A549 (cell line): ENCODE results near the gene SLC9A1. TPM values are rescaled to one million over a fixed set of nuclear protein-coding genes. Genes with fewer than 3 reads are reported as not detected.

ENCODE experiments used
- ATAC-seq, 2 experiments: fragments of 200-7000 bp in 1 of 2; fragments of >200 bp in 1 of 2; cut with Nextera tagmentation in 1 of 2; cut with Tn5 transposase in 1 of 2; 3 replicates each; pipeline versions ENCODE4 v1.8.0 to v1.9.1; 2018 to 2020; ENCODE audit warnings: mild to moderate bottlenecking in 1 of 2, moderate library complexity in 1 of 2
- CTCF ChIA-PET: fragments of 300-600 bp; sonication (Branson Sonifier 250); formaldehyde crosslinking; extraction: SDS; loops from one replicate; lab custom pipeline; 2021; ENCODE audit warnings: antibody characterized with exemption, inconsistent platforms; lab: Yijun Ruan, JAX
- POLR2A ChIA-PET: fragments of 350-600 bp; formaldehyde crosslinking; extraction: SDS; loops from one replicate; lab custom pipeline; 2021; ENCODE audit warnings: antibody characterized with exemption, inconsistent platforms; lab: Yijun Ruan, JAX
- DNase-seq, 2 experiments: peaks; one replicate each; pipeline versions ENCODE4 v3.0.0 to v3.0.0-alpha.2; 2011 to 2016; ENCODE audit warnings: low read depth in 1 of 2, low spot score in 1 of 2
- FAIRE-seq: peaks from 2 replicates; lab custom pipeline; 2011; peaks lifted over from hg19 to GRCh38; lab: Jason Lieb, UNC
- H3K27ac ChIP-seq, 2 experiments: fragments of >200 bp; sonication (Bioruptor Twin); formaldehyde crosslinking; 3 replicates each; pipeline ENCODE4 v1.5.1; 2016 to 2017
- H3K4me1 ChIP-seq: fragments of >200 bp; sonication (Bioruptor Twin); formaldehyde crosslinking; 3 replicates; pipeline ENCODE4 v1.6.1; 2016
- H3K4me2 ChIP-seq: fragments of >200 bp; sonication (Bioruptor Twin); formaldehyde crosslinking; 3 replicates; pipeline ENCODE4 v1.6.1; 2016
- H3K4me3 ChIP-seq: fragments of >200 bp; sonication (Bioruptor Twin); formaldehyde crosslinking; 3 replicates; pipeline ENCODE4 v1.5.1; 2016
- H3K9me3 ChIP-seq: fragments of >200 bp; sonication (Bioruptor Twin); formaldehyde crosslinking; 3 replicates; pipeline ENCODE4 v1.6.1; 2016
- ATOH8 ChIP-seq: fragments of 250-450 bp; sonication (Bioruptor Pico); IDR thresholded peaks from 2 replicates; pipeline ENCODE4 v1.5.0; 2020; ENCODE audit warnings: low read depth, mild to moderate bottlenecking, moderate library complexity
- BHLHE40 ChIP-seq: IDR thresholded peaks from 2 replicates; pipeline ENCODE4 v1.6.1; 2012; ENCODE audit warnings: low read depth, low read length, inconsistent platforms
- CBX2 ChIP-seq: fragments of 200-600 bp; sonication (generic); IDR thresholded peaks from 2 replicates; pipeline ENCODE4 v1.6.1; 2016; ENCODE audit warnings: low read depth, mild to moderate bottlenecking, borderline replicate concordance
- E2F6 ChIP-seq: IDR thresholded peaks from 2 replicates; pipeline ENCODE4 v1.6.1; 2012; ENCODE audit warnings: low read depth, borderline replicate concordance
- ELK1 ChIP-seq: fragments of 150-350 bp; IDR thresholded peaks from 2 replicates; pipeline ENCODE4 v1.6.1; 2014; ENCODE audit warnings: low read depth, mild to moderate bottlenecking, low read length
- EP300 ChIP-seq, 2 experiments: fragments of >200 bp; sonication (Bioruptor Twin); formaldehyde crosslinking; IDR thresholded peaks; 2 replicates in 1 of 2; 3 replicates in 1 of 2; pipeline ENCODE4 v1.6.1; 2016 to 2017
- GATA3 ChIP-seq: IDR thresholded peaks from 2 replicates; pipeline ENCODE4 v1.6.1; 2012; ENCODE audit warnings: borderline replicate concordance
- HOXA7 ChIP-seq: fragments of 250-450 bp; sonication (Bioruptor Pico); IDR thresholded peaks from 2 replicates; pipeline ENCODE4 v1.5.0; 2020; ENCODE audit warnings: mild to moderate bottlenecking, moderate library complexity
- JUN ChIP-seq, 2 experiments: fragments of >200 bp; sonication (Bioruptor Twin); formaldehyde crosslinking; IDR thresholded peaks; 2 replicates in 1 of 2; 3 replicates in 1 of 2; pipeline ENCODE4 v1.6.1; 2016 to 2017
- KDM5A ChIP-seq: fragments of 200-600 bp; sonication (generic); IDR thresholded peaks from 2 replicates; pipeline ENCODE4 v1.6.1; 2016; ENCODE audit warnings: antibody characterized with exemption, mild to moderate bottlenecking
- MAZ ChIP-seq: fragments of 150-350 bp; IDR thresholded peaks from 2 replicates; pipeline ENCODE4 v1.6.1; 2014; ENCODE audit warnings: antibody characterized with exemption, low read depth, low read length, borderline replicate concordance
- MYC ChIP-seq: IDR thresholded peaks from 2 replicates; pipeline ENCODE4 v1.6.1; 2012; ENCODE audit warnings: mild to moderate bottlenecking, inconsistent platforms, low read length, improper control_type of control experiment, borderline replicate concordance
- NFE2L2 ChIP-seq: fragments of 150-350 bp; conservative IDR thresholded peaks from 2 replicates; pipeline ENCODE4 v1.6.1; 2014; ENCODE audit warnings: low read length
- NPAS2 ChIP-seq: fragments of 250-450 bp; sonication (Bioruptor Pico); IDR thresholded peaks from 2 replicates; pipeline ENCODE4 v1.8.0; 2022; ENCODE audit warnings: mild to moderate bottlenecking, moderate library complexity, borderline replicate concordance
- NR3C1 ChIP-seq: fragments of >200 bp; sonication (Bioruptor Twin); formaldehyde crosslinking; IDR thresholded peaks from 3 replicates; pipeline ENCODE4 v1.6.1; 2017
- PBX3 ChIP-seq: IDR thresholded peaks from 2 replicates; pipeline ENCODE4 v1.6.1; 2012
- PHF8 ChIP-seq: fragments of 200-600 bp; sonication (generic); IDR thresholded peaks from 2 replicates; pipeline ENCODE4 v1.6.1; 2016; ENCODE audit warnings: low read depth, mild to moderate bottlenecking, antibody characterized with exemption, moderate library complexity, borderline replicate concordance
- POLR2A ChIP-seq: IDR thresholded peaks from 2 replicates; pipeline ENCODE4 v1.6.1; 2012; ENCODE audit warnings: mild to moderate bottlenecking, low read length
- RARB ChIP-seq: fragments of 250-450 bp; sonication (Bioruptor Pico); IDR thresholded peaks from 2 replicates; pipeline ENCODE4 v1.8.0; 2021; ENCODE audit warnings: mild to moderate bottlenecking, moderate library complexity
- RFX5 ChIP-seq: fragments of 450-650 bp; IDR thresholded peaks from 2 replicates; pipeline ENCODE4 v1.7.1; 2014; ENCODE audit warnings: antibody characterized with exemption, mild to moderate bottlenecking, moderate library complexity
- SMC3 ChIP-seq: fragments of >200 bp; sonication (Bioruptor Twin); formaldehyde crosslinking; IDR thresholded peaks from 3 replicates; pipeline ENCODE4 v1.6.1; 2018; ENCODE audit warnings: inconsistent platforms
- ZC3H11A ChIP-seq: fragments of 450-650 bp; IDR thresholded peaks from 2 replicates; pipeline ENCODE4 v1.6.1; 2014; ENCODE audit warnings: antibody characterized with exemption, mild to moderate bottlenecking
- ZFP36 ChIP-seq: fragments of 450-650 bp; IDR thresholded peaks from 2 replicates; pipeline ENCODE4 v1.6.1; 2014; ENCODE audit warnings: borderline replicate concordance; ENCODE audit not compliant: partially characterized antibody
- ZSCAN20 ChIP-seq: fragments of 250-450 bp; sonication (Bioruptor Pico); IDR thresholded peaks from 2 replicates; pipeline ENCODE4 v1.8.0; 2022; ENCODE audit warnings: mild to moderate bottlenecking, moderate library complexity
- WGBS: methylation state at CpG from one replicate; pipeline ENCODE4 v1.1.6; 2017; ENCODE audit errors: missing lambda C conversion rate; 5-methylcytosine and 5-hydroxymethylcytosine counted together
- polyA plus RNA-seq, 4 experiments: library from polyadenylated mRNA; depleted of rRNA in 3 of 4; stranded (reverse); fragments of >200 nt; fragmentation: RNase III in 1 of 4; extraction: RNeasy Plus Mini Kit Qiagen cat#74134 plus additional on column Dnase treatment in 1 of 4; gene quantifications; 2 replicates in 3 of 4; 3 replicates in 1 of 4; pipeline ENCODE4 v1.2.3, GENCODE V29; 2011 to 2017

Gene SLC9A1
- polyA plus RNA-seq, 2 of the 4 experiments (the other 2 are of a cell fraction): 7.4 to 8.0 TPM

GRCh38 chr1:27150641-27151040, 4.3 kb downstream of the SLC9A1 start:
- Histone ChIP-seq H3K27ac (no peak overlapping the region), H3K9me3 (no peaks in the 10 kb centered on the region), H3K4me2 (no peak overlapping the region), H3K4me3 (no peak overlapping the region), H3K4me1 (peaks cover 36% of the 10 kb centered on the region)
- FAIRE-seq: no peak
- ATAC-seq: no peak
- no peak for TF ChIP-seq JUN (IDR thresholded peaks at IDR 0.05)
- no peak for TF ChIP-seq ZFP36
- TF ChIP-seq KDM5A: no peak
- no peak for TF ChIP-seq EP300 (IDR thresholded peaks at IDR 0.05)
- ChIA-PET POLR2A (interaction anchor here (1.2 kb wide), 1 partner anchor 38 kb away, joined by 3 read pairs; no protein-coding TSS in a partner anchor), CTCF (interaction anchor here (1.2 kb wide), 1 partner anchor 134 kb away, joined by 4 read pairs; no protein-coding TSS in a partner anchor)
- 100% methylated on average over 3 of the region's 3 CpGs for WGBS
- DNase-seq: no peak

- no peak for DNase-seq
- Histone ChIP-seq H3K4me3 (no peak overlapping the region), H3K9me3 (no peaks in the 10 kb centered on the region), H3K27ac (no peak overlapping the region), H3K4me1 (peaks cover 39% of the 10 kb centered on the region), H3K4me2 (no peak overlapping the region)
- TF ChIP-seq NPAS2: no peak
- no peak for TF ChIP-seq ELK1
- TF ChIP-seq PHF8: no peak
- no peak for TF ChIP-seq ZC3H11A
- TF ChIP-seq ATOH8 (CRISPR knock-in tag): no peak
- TF ChIP-seq ZSCAN20 (CRISPR knock-in tag): no peak
- no peak for TF ChIP-seq RARB (CRISPR knock-in tag)
- TF ChIP-seq CBX2: no peak
- no peak for TF ChIP-seq MAZ
- TF ChIP-seq NR3C1: no peak
- no peak for TF ChIP-seq BHLHE40
- CTCF ChIA-PET: interaction anchor here (2.8 kb wide), 1 partner anchor 47 kb away, joined by 10 read pairs; no protein-coding TSS in a partner anchor
- no peak for FAIRE-seq
- WGBS: 93% methylated on average over 3 of the region's 3 CpGs
- POLR2A ChIA-PET: interaction anchor here (1.2 kb wide), 1 partner anchor 38 kb away, joined by 3 read pairs; no protein-coding TSS in a partner anchor
- no peak for ATAC-seq
These were observed 4.7 kb downstream of the SLC9A1 start for GRCh38 chr1:27150183-27150582.

- no peak overlapping the region for H3K4me3 ChIP-seq
- TF ChIP-seq NFE2L2: no peak
- TF ChIP-seq MYC: no peak
- TF ChIP-seq POLR2A: no peak
- TF ChIP-seq EP300 (IDR thresholded peaks at IDR 0.05): no peak
- TF ChIP-seq PHF8: no peak
- no peak overlapping the region for H3K27ac ChIP-seq
- ATAC-seq: no peak
- DNase-seq: no peak
- no peak overlapping the region for H3K4me2 ChIP-seq
- H3K9me3 ChIP-seq: no peaks in the 10 kb centered on the region
- 90% methylated on average over 3 of the region's 4 CpGs for WGBS
- peaks cover 42% of the 10 kb centered on the region for H3K4me1 ChIP-seq
- POLR2A ChIA-PET: no interaction called here
- no peak for FAIRE-seq
- CTCF ChIA-PET: interaction anchor here (2.8 kb wide), 1 partner anchor 47 kb away, joined by 10 read pairs; no protein-coding TSS in a partner anchor
These were observed 5.2 kb downstream of the SLC9A1 start for GRCh38 chr1:27149762-27150113.

GRCh38 chr1:27149084-27149761, 5.7 kb downstream of the SLC9A1 start:
- ChIA-PET POLR2A (no interaction called here), CTCF (interaction anchor here (0.6 to 2.8 kb wide), 4 partner anchors 11 to 48 kb away, joined by 3 to 10 read pairs (median 4); no protein-coding TSS in a partner anchor)

More at GRCh38 chr1:27149084-27149761, 5.7 kb downstream of the SLC9A1 start:
- DNase-seq (no peak), FAIRE-seq (no peak), ATAC-seq (no peak)
- no peak overlapping the region for H3K4me2 ChIP-seq
- 70% methylated on average over 7 of the region's 8 CpGs for WGBS
- H3K27ac ChIP-seq: no peak overlapping the region
- no peak overlapping the region for H3K4me3 ChIP-seq
- peaks cover 38% of the 10 kb centered on the region for H3K4me1 ChIP-seq
- TF ChIP-seq GATA3: no peak
- TF ChIP-seq RFX5: no peak
- TF ChIP-seq POLR2A: no peak
- no peak for TF ChIP-seq E2F6
- TF ChIP-seq HOXA7 (CRISPR knock-in tag): no peak
- TF ChIP-seq SMC3: no peak
- no peak for TF ChIP-seq PBX3
- TF ChIP-seq NFE2L2: no peak
- no peaks in the 10 kb centered on the region for H3K9me3 ChIP-seq
